Central memory CD8-positive, alpha-beta T cell (primary cell): ENCODE measurements around the gene CCP110.
"Not testable (repeated sequence)": the region's sequence is repeated elsewhere in the genome, so short reads cannot be mapped to it uniquely, and the experiment has no call there.

Experiments used
- ATAC-seq: fragments of 150-1000 bp; cut with Tn5 transposase; replicated peaks from 2 replicates; pipeline ENCODE4 v1.10.0; 2022; ENCODE audit warnings: mild to moderate bottlenecking, moderate FRiP score, moderate number of reproducible peaks; ENCODE audit not compliant: poor library complexity, severe bottlenecking; ENCODE audit errors: extremely low read depth
- DNase-seq, 2 donors: peaks; one replicate each; pipeline ENCODE4 v3.0.0; 2021; ENCODE audit warnings: low spot score in 2 of 2
- H3K27ac Mint-ChIP-seq: one replicate; pipeline ENCODE4 v1.8.0; 2022; ENCODE audit warnings: low read depth, mild to moderate bottlenecking, moderate library complexity, mixed read lengths
- H3K27me3 Mint-ChIP-seq: one replicate; pipeline ENCODE4 v1.8.0; 2022; ENCODE audit warnings: mixed read lengths
- H3K36me3 Mint-ChIP-seq: one replicate; pipeline ENCODE4 v1.8.0; 2022; ENCODE audit warnings: mild to moderate bottlenecking, moderate library complexity, mixed read lengths; ENCODE audit not compliant: insufficient read depth
- H3K4me1 Mint-ChIP-seq: one replicate; pipeline ENCODE4 v1.8.0; 2022; ENCODE audit warnings: mixed read lengths
- H3K4me3 Mint-ChIP-seq: one replicate; pipeline ENCODE4 v1.8.0; 2022; ENCODE audit warnings: mild to moderate bottlenecking, moderate library complexity, mixed read lengths
- H3K9me3 Mint-ChIP-seq: one replicate; pipeline ENCODE4 v1.8.0; 2022; ENCODE audit warnings: mixed read lengths

CCP110 gene

GRCh38 chr16:19540241-19540970 lies 16.7 kb downstream of the CCP110 start:
- ATAC-seq = no peak
- peaks cover 21% of the 10 kb centered on the region for H3K36me3 Mint-ChIP-seq
- no peaks in the 10 kb centered on the region for H3K4me1 Mint-ChIP-seq
- no peak for DNase-seq
- no peaks in the 10 kb centered on the region for H3K9me3 Mint-ChIP-seq
- H3K4me3 Mint-ChIP-seq = no peak overlapping the region
- H3K27me3 Mint-ChIP-seq = no peaks in the 10 kb centered on the region
- H3K27ac Mint-ChIP-seq = no peak overlapping the region

GRCh38 chr16:19542138-19542821 lies 18.5 kb downstream of the CCP110 start:
- Mint-ChIP-seq H3K27me3 (no peaks in the 10 kb centered on the region), H3K4me1 (no peaks in the 10 kb centered on the region), H3K9me3 (no peaks in the 10 kb centered on the region), H3K36me3 (peaks cover 16% of the 10 kb centered on the region), H3K4me3 (no peak overlapping the region), H3K27ac (no peak overlapping the region)
- DNase-seq (no peak), ATAC-seq (no peak)

- not testable (repeated sequence) for DNase-seq, H3K27ac Mint-ChIP-seq, H3K4me1 Mint-ChIP-seq, ATAC-seq, H3K27me3 Mint-ChIP-seq, H3K9me3 Mint-ChIP-seq, H3K4me3 Mint-ChIP-seq
- peaks cover 18% of the 10 kb centered on the region for H3K36me3 Mint-ChIP-seq
Measured at GRCh38 chr16:19543278-19543996, 19.7 kb downstream of the CCP110 start.

GRCh38 chr16:19548144-19548543 lies 24.4 kb downstream of the CCP110 start:
- Mint-ChIP-seq H3K36me3 (peaks cover 3% of the 10 kb centered on the region), H3K27ac (no peak overlapping the region), H3K27me3 (no peaks in the 10 kb centered on the region), H3K9me3 (no peaks in the 10 kb centered on the region), H3K4me1 (no peaks in the 10 kb centered on the region), H3K4me3 (no peak overlapping the region)
- DNase-seq (no peak), ATAC-seq (no peak)

GRCh38 chr16:19549673-19550072 lies 25.9 kb downstream of the CCP110 start:
- Mint-ChIP-seq H3K9me3 (no peaks in the 10 kb centered on the region), H3K4me1 (peaks cover under 1% of the 10 kb centered on the region), H3K27me3 (no peaks in the 10 kb centered on the region), H3K27ac (no peak overlapping the region), H3K4me3 (no peak overlapping the region), H3K36me3 (peaks cover 3% of the 10 kb centered on the region)
- DNase-seq (no peak), ATAC-seq (no peak)

- Mint-ChIP-seq H3K9me3 (no peaks in the 10 kb centered on the region), H3K4me3 (peak within 1 kb of the TSS; percentile 95), H3K36me3 (peaks cover 8% of the 10 kb centered on the region), H3K4me1 (peaks cover 22% of the 10 kb centered on the region), H3K27me3 (no peaks in the 10 kb centered on the region), H3K27ac (peak within 1 kb of the TSS; percentile 81)
- DNase-seq = peak; percentile 94 to 97
- peak; percentile 98 for ATAC-seq
Measured at GRCh38 chr16:19555186-19555937, 31.6 kb downstream of the CCP110 start, which contains the start of gene VPS35L. VPS35L (plus strand) TSS chr16:19555703; CDS start chr16:19555730, 27 bp downstream.

- Mint-ChIP-seq H3K4me1 (peaks cover 22% of the 10 kb centered on the region), H3K4me3 (peak overlapping the region; percentile 95), H3K36me3 (peaks cover 8% of the 10 kb centered on the region), H3K9me3 (no peaks in the 10 kb centered on the region), H3K27me3 (no peaks in the 10 kb centered on the region), H3K27ac (peak overlapping the region; percentile 81)
- DNase-seq (no peak), ATAC-seq (no peak)
Measured at GRCh38 chr16:19555938-19556771, 32.4 kb downstream of the CCP110 start.

GRCh38 chr16:19559242-19559910 lies 35.6 kb downstream of the CCP110 start:
- Mint-ChIP-seq H3K4me1 (peaks cover 22% of the 10 kb centered on the region), H3K36me3 (peaks cover 10% of the 10 kb centered on the region), H3K27me3 (no peaks in the 10 kb centered on the region), H3K27ac (no peak overlapping the region), H3K9me3 (no peaks in the 10 kb centered on the region), H3K4me3 (no peak overlapping the region)
- ATAC-seq = no peak
- no peak for DNase-seq

GRCh38 chr16:19560078-19560477 lies 36.3 kb downstream of the CCP110 start:
- ATAC-seq (no peak), DNase-seq (no peak)
- Mint-ChIP-seq H3K4me1 (peaks cover 17% of the 10 kb centered on the region), H3K9me3 (no peaks in the 10 kb centered on the region), H3K27me3 (no peaks in the 10 kb centered on the region), H3K36me3 (peaks cover 13% of the 10 kb centered on the region), H3K27ac (no peak overlapping the region), H3K4me3 (no peak overlapping the region)

- Mint-ChIP-seq H3K27ac (no peak overlapping the region), H3K4me1 (peaks cover 4% of the 10 kb centered on the region), H3K9me3 (no peaks in the 10 kb centered on the region), H3K4me3 (no peak overlapping the region), H3K27me3 (no peaks in the 10 kb centered on the region), H3K36me3 (peaks cover 27% of the 10 kb centered on the region)
- DNase-seq (no peak), ATAC-seq (no peak)
Measured at GRCh38 chr16:19563377-19563776, 39.6 kb downstream of the CCP110 start.

- peaks cover 43% of the 10 kb centered on the region for H3K36me3 Mint-ChIP-seq
- H3K27me3 Mint-ChIP-seq = no peaks in the 10 kb centered on the region
- DNase-seq (no peak), ATAC-seq (no peak)
- no peak overlapping the region for H3K4me3 Mint-ChIP-seq
- no peak overlapping the region for H3K27ac Mint-ChIP-seq
- H3K4me1 Mint-ChIP-seq = no peaks in the 10 kb centered on the region
- no peaks in the 10 kb centered on the region for H3K9me3 Mint-ChIP-seq
Measured at GRCh38 chr16:19566362-19566761, 42.6 kb downstream of the CCP110 start.
